Measurements from ENCODE around the gene PARN.
"Not testable (repeated sequence)": the region's sequence is repeated elsewhere in the genome, so short reads cannot be mapped to it uniquely, and the experiment has no call there.

Gene PARN

DNA sequence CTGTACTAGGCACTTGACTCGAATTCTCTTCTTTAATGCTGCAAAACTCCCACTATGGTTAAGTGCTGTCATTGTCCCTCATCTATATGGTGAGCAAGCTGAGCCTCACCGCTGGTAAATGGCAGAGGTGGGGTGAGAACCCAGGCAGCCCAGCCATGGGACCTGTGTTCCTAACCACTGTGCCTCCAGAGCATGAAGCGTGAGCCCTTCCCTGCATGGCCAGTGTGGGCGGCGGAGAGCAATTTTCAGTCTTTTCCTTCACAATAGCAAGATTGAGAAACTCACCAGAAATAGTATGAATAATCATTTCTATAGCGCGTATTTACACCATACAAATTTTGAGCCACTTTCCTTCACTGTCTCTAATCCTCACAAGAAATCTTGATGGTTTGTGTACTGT is 11.9 kb upstream of the PARN start:
- no peak overlapping the region for H3K4me2 ChIP-seq
- no peaks in the 10 kb centered on the region for H4K20me1 ChIP-seq (ENCODE audit: insufficient read depth)
- H2AFZ ChIP-seq (ENCODE audit: low read depth), result no peak overlapping the region
- no peak overlapping the region for H3K9ac ChIP-seq
- H3K27ac ChIP-seq, result no peak overlapping the region
- no peaks in the 10 kb centered on the region for H3K4me1 ChIP-seq (ENCODE audit: low read depth, poor library complexity, severe bottlenecking)
- peaks cover 9% of the 10 kb centered on the region; the same call in 1 of the 2 replicates for H3K36me3 ChIP-seq (ENCODE audit: insufficient read depth)
- H3K4me3 ChIP-seq (IDR thresholded peaks at IDR 0.05; ENCODE audit: insufficient read depth, low read depth, low read length), result no peak overlapping the region
- TF ChIP-seq, protein P1, sequence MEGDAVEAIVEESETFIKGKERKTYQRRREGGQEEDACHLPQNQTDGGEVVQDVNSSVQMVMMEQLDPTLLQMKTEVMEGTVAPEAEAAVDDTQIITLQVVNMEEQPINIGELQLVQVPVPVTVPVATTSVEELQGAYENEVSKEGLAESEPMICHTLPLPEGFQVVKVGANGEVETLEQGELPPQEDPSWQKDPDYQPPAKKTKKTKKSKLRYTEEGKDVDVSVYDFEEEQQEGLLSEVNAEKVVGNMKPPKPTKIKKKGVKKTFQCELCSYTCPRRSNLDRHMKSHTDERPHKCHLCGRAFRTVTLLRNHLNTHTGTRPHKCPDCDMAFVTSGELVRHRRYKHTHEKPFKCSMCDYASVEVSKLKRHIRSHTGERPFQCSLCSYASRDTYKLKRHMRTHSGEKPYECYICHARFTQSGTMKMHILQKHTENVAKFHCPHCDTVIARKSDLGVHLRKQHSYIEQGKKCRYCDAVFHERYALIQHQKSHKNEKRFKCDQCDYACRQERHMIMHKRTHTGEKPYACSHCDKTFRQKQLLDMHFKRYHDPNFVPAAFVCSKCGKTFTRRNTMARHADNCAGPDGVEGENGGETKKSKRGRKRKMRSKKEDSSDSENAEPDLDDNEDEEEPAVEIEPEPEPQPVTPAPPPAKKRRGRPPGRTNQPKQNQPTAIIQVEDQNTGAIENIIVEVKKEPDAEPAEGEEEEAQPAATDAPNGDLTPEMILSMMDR (conservative IDR thresholded peaks at IDR 0.05; ENCODE audit: low read depth, low read length), result no peak
- no peaks in the 10 kb centered on the region for H3K27me3 ChIP-seq (ENCODE audit: insufficient read depth, low read depth)
- peaks cover 65% of the 10 kb centered on the region for H3K79me2 ChIP-seq (ENCODE audit: insufficient read depth, low read depth)

DNA sequence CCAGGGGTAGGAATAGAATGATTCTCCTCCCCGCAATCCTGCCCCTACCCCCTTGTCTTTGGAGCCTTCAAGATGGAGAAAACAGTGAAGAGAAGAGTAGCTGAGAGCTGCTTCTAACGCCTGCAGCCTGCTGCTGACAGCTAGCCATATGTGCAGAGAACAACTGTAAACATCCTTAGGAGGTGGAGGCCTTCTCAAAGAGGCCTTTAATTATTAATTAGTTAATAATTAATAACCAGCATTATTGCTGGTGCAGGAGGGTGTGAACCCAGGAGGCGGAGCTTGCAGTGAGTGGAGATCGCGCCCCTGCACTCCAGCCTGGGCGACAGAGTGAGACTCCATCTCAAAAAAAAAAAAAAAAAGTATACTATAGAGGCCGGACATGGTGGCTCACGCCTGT is 11.1 kb upstream of the PARN start:
- H3K4me2 ChIP-seq, result no peak overlapping the region
- TF ChIP-seq, protein P1 (conservative IDR thresholded peaks at IDR 0.05; ENCODE audit: low read depth, low read length), result no peak
- no peak overlapping the region for H3K27ac ChIP-seq
- no peak overlapping the region for H2AFZ ChIP-seq (ENCODE audit: low read depth)
- H3K27me3 ChIP-seq (ENCODE audit: insufficient read depth, low read depth), result no peaks in the 10 kb centered on the region
- H3K79me2 ChIP-seq (ENCODE audit: insufficient read depth, low read depth), result peaks cover 68% of the 10 kb centered on the region
- no peaks in the 10 kb centered on the region for H4K20me1 ChIP-seq (ENCODE audit: insufficient read depth)
- H3K4me1 ChIP-seq (ENCODE audit: low read depth, poor library complexity, severe bottlenecking), result no peaks in the 10 kb centered on the region
- H3K4me3 ChIP-seq (IDR thresholded peaks at IDR 0.05; ENCODE audit: insufficient read depth, low read depth, low read length), result no peak overlapping the region
- H3K9ac ChIP-seq, result no peak overlapping the region
- H3K36me3 ChIP-seq (ENCODE audit: insufficient read depth), result peaks cover 9% of the 10 kb centered on the region; the same call in 1 of the 2 replicates

DNA sequence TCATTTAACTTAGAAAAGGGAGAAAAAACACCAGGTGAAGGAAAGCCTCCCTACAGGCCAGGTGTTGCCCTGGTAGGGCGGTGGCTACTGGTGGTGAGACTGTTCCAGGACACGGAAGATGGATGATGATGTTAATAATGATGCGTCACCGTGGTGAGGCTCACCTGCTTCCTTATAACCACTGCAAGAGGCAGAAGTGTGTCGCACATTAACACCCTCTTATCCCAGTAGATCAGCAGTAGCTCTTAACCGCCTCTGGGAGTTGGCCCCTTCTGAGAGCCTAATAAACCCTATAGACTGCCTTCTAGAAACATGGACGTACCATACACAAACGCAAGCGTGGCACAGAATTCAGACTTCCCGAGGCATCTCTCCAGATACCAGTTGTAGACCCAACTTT is 10.5 kb upstream of the PARN start:
- Histone ChIP-seq H3K4me3 (IDR thresholded peaks at IDR 0.05; ENCODE audit: insufficient read depth, low read depth, low read length) (no peak overlapping the region), H3K27ac (no peak overlapping the region), H3K79me2 (ENCODE audit: insufficient read depth, low read depth) (peaks cover 75% of the 10 kb centered on the region), H3K9ac (no peak overlapping the region), H3K4me2 (no peak overlapping the region), H4K20me1 (ENCODE audit: insufficient read depth) (no peaks in the 10 kb centered on the region; the same call in 1 of the 2 replicates), H2AFZ (ENCODE audit: low read depth) (no peak overlapping the region), H3K4me1 (ENCODE audit: low read depth, poor library complexity, severe bottlenecking) (no peaks in the 10 kb centered on the region), H3K27me3 (ENCODE audit: insufficient read depth, low read depth) (no peaks in the 10 kb centered on the region), H3K36me3 (ENCODE audit: insufficient read depth) (peaks cover 9% of the 10 kb centered on the region; the same call in 1 of the 2 replicates)
- TF ChIP-seq, protein P1 (conservative IDR thresholded peaks at IDR 0.05; ENCODE audit: low read depth, low read length), result no peak

DNA sequence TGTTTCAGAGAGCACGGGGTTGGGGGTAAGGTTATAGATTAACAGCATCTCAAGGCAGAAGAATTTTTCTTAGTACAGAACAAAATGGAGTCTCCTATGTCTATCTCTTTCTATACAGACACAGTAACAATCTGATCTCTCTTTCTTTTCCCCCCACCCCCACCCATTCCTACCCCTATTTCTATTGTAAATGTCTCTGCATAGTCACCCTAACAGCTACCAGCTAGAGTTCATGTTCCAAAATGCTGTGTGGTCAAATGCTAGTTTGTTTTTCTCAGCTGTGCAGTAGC is 6.8 kb upstream of the PARN start:
- H3K4me3 ChIP-seq (IDR thresholded peaks at IDR 0.05; ENCODE audit: insufficient read depth, low read depth, low read length); H3K36me3 ChIP-seq (ENCODE audit: insufficient read depth); H3K9ac ChIP-seq; H2AFZ ChIP-seq (ENCODE audit: low read depth); H3K27me3 ChIP-seq (ENCODE audit: insufficient read depth, low read depth); H3K27ac ChIP-seq; H3K4me2 ChIP-seq: not testable (repeated sequence)
- peaks cover 16% of the 10 kb centered on the region for H3K4me1 ChIP-seq (ENCODE audit: low read depth, poor library complexity, severe bottlenecking)
- peaks cover 12% of the 10 kb centered on the region for H4K20me1 ChIP-seq (ENCODE audit: insufficient read depth)
- H3K79me2 ChIP-seq (ENCODE audit: insufficient read depth, low read depth), result peaks cover 91% of the 10 kb centered on the region

DNA sequence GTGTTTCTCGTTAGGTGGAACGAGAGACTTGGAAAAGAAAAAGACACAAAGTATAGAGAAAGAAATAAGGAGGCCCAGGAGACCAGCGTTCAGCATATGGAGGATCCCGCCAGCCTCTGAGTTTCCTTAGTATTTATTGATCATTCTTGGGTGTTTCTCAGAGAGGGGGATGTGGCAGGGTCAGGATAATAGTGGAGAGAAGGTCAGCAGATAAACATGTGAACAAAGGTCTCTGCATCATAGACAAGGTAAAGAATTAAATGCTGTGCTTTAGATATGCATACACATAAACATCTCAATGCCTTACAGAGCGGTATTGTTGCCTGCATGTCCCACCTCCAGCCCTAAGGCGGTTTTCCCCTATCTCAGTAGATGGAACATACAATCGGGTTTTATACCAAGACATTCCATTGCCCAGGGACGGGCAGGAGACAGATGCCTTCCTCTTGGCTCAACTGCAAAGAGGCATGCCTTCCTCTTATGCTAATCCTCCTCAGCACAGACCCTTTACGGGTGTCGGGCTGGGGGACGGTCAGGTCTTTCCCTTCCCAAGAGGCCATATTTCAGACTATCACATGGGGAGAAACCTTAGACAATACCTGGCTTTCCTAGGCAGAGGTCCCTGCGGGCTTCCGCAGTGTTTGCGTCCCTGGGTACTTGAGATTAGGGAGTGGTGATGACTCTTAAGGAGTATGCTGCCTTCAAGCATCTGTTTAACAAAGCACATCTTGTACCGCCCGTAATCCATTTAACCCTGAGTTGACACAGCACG is 6.3 kb upstream of the PARN start:
- H3K4me2 ChIP-seq; H3K36me3 ChIP-seq (ENCODE audit: insufficient read depth); H2AFZ ChIP-seq (ENCODE audit: low read depth); H3K27me3 ChIP-seq (ENCODE audit: insufficient read depth, low read depth); H3K4me3 ChIP-seq (IDR thresholded peaks at IDR 0.05; ENCODE audit: insufficient read depth, low read depth, low read length); H3K27ac ChIP-seq; H3K9ac ChIP-seq: not testable (repeated sequence)
- peaks cover 86% of the 10 kb centered on the region for H3K79me2 ChIP-seq (ENCODE audit: insufficient read depth, low read depth)
- H4K20me1 ChIP-seq (ENCODE audit: insufficient read depth), result peaks cover 12% of the 10 kb centered on the region
- peaks cover 19% of the 10 kb centered on the region for H3K4me1 ChIP-seq (ENCODE audit: low read depth, poor library complexity, severe bottlenecking)

Measured in KMS-11 (cell line).